Measurements from ENCODE around the gene ZNF786. TPM values are rescaled to one million over a fixed set of nuclear protein-coding genes. Genes with fewer than 3 reads are reported as not detected.
A peak's percentile ranks its signal among the peaks of the same experiment; 100 is the strongest.
"Not testable (repeated sequence)": the region's sequence is repeated elsewhere in the genome, so short reads cannot be mapped to it uniquely, and the experiment has no call there.

The ZNF786 gene
- total and polyA plus RNA-seq, 10 donors = 2.8 to 10.6 (median 7.6) TPM

- Histone ChIP-seq H3K27me3 (replicated peaks in 1 of 7) (no peaks in the 10 kb centered on the region), H3K27ac (peak overlapping the region in 1 of 8 donors; percentile 91), H3K4me3 (no peak overlapping the region), H3K36me3 (peaks cover 0 to 14% (median 2%) of the 10 kb centered on the region in 6 donors), H3K9me3 (no peaks in the 10 kb centered on the region), H3K4me1 (peaks cover 0 to 23% (median 4%) of the 10 kb centered on the region in 6 donors)
- TF ChIP-seq POLR2A (IDR thresholded peaks at IDR 0.05) (no peak), POLR2AphosphoS5 (IDR thresholded peaks at IDR 0.05) (no peak), CTCF (IDR thresholded peaks at IDR 0.05 in 8 of 11, conservative IDR thresholded peaks at IDR 0.05 in 3 of 11) (no peak)
- DNase-seq = no peak
- intact Hi-C loops (cut with DNase I; ENCODE audit: low total_unique reads) = no loop called here
Observed at GRCh38 chr7:149063476-149063875, 27.0 kb downstream of the ZNF786 start.

GRCh38 chr7:149062217-149062899 is 28.2 kb downstream of the ZNF786 start:
- H3K27ac ChIP-seq; intact Hi-C loops (cut with DNase I; ENCODE audit: low total_unique reads); H3K36me3 ChIP-seq; H3K4me3 ChIP-seq; H3K9me3 ChIP-seq; H3K27me3 ChIP-seq (replicated peaks in 1 of 7): not testable (repeated sequence)
- 80 to 87% (median 85%) methylated on average over 10 of the region's 10 CpGs for WGBS, 5 donors
- DNase-seq = peak; percentile 18
- peaks cover 0 to 23% (median 4%) of the 10 kb centered on the region in 6 donors for H3K4me1 ChIP-seq

- TF ChIP-seq POLR2AphosphoS5 (IDR thresholded peaks at IDR 0.05) (no peak), POLR2A (IDR thresholded peaks at IDR 0.05) (no peak), CTCF (IDR thresholded peaks at IDR 0.05 in 8 of 11, conservative IDR thresholded peaks at IDR 0.05 in 3 of 11) (no peak)
- WGBS, 5 donors = 34 to 77% (median 58%) methylated on average over 1 of the region's 1 CpG
- intact Hi-C loops (cut with DNase I; ENCODE audit: low total_unique reads) = no loop called here
- Histone ChIP-seq H3K9me3 (no peaks in the 10 kb centered on the region), H3K36me3 (no peaks in the 10 kb centered on the region), H3K4me3 (no peak overlapping the region), H3K27ac (no peak overlapping the region), H3K4me1 (peaks cover 0 to 13% (median 2%) of the 10 kb centered on the region in 6 donors), H3K27me3 (replicated peaks in 1 of 7) (no peaks in the 10 kb centered on the region)
- no peak for DNase-seq
Observed at GRCh38 chr7:149060156-149060555, 30.4 kb downstream of the ZNF786 start.

- Histone ChIP-seq H3K27ac (no peak overlapping the region), H3K9me3 (no peaks in the 10 kb centered on the region), H3K4me1 (no peaks in the 10 kb centered on the region), H3K36me3 (no peaks in the 10 kb centered on the region), H3K4me3 (no peak overlapping the region), H3K27me3 (replicated peaks in 1 of 7) (no peaks in the 10 kb centered on the region)
- no peak for DNase-seq
- WGBS, 5 donors = 90 to 97% (median 94%) methylated on average over 8 of the region's 8 CpGs
- intact Hi-C loops (cut with DNase I; ENCODE audit: low total_unique reads) = no loop called here
- TF ChIP-seq POLR2AphosphoS5 (IDR thresholded peaks at IDR 0.05) (no peak), POLR2A (IDR thresholded peaks at IDR 0.05) (no peak), CTCF (IDR thresholded peaks at IDR 0.05 in 8 of 11, conservative IDR thresholded peaks at IDR 0.05 in 3 of 11) (no peak)
Observed at GRCh38 chr7:149053885-149054284, 36.6 kb downstream of the ZNF786 start.

Data from spleen (tissue), 11 donors.